HEK293 (cell line): ENCODE results near the gene RPS6KA4.
A peak's percentile ranks its signal among the peaks of the same experiment; 100 is the strongest.

ENCODE experiments used
- GLIS1 ChIP-seq: fragments of 450-650 bp; formaldehyde crosslinking; IDR thresholded peaks from 2 replicates; pipeline ENCODE4 v1.5.1; 2016; ENCODE audit warnings: missing biosample characterization, missing genetic modification characterization
- GLIS2 ChIP-seq: fragments of 450-650 bp; formaldehyde crosslinking; IDR thresholded peaks from 2 replicates; pipeline ENCODE4 v1.5.1; 2016; ENCODE audit warnings: missing biosample characterization, missing genetic modification characterization
- KLF16 ChIP-seq: fragments of 450-650 bp; formaldehyde crosslinking; IDR thresholded peaks from 2 replicates; pipeline ENCODE4 v1.5.1; 2017; ENCODE audit warnings: missing biosample characterization, missing genetic modification characterization
- KLF9 ChIP-seq: fragments of 450-650 bp; formaldehyde crosslinking; IDR thresholded peaks from 2 replicates; pipeline ENCODE4 v1.5.1; 2016; ENCODE audit warnings: missing biosample characterization, missing genetic modification characterization, low read depth
- MEIS1 ChIP-seq: sonication (generic); formaldehyde crosslinking; IDR thresholded peaks from 2 replicates; pipeline ENCODE4 v1.8.1; 2022; ENCODE audit warnings: missing genetic modification reagents, mild to moderate bottlenecking, borderline replicate concordance
- MYNN ChIP-seq: fragments of 450-650 bp; formaldehyde crosslinking; IDR thresholded peaks from 2 replicates; pipeline ENCODE4 v1.5.1; 2016; ENCODE audit warnings: missing biosample characterization, missing genetic modification characterization, borderline replicate concordance
- SP3 ChIP-seq: fragments of 450-650 bp; formaldehyde crosslinking; IDR thresholded peaks from 2 replicates; pipeline ENCODE4 v1.5.1; 2016; ENCODE audit warnings: missing biosample characterization, missing genetic modification characterization
- YY2 ChIP-seq: fragments of 450-650 bp; formaldehyde crosslinking; IDR thresholded peaks from 2 replicates; pipeline ENCODE4 v1.5.1; 2016; ENCODE audit warnings: missing biosample characterization, missing genetic modification characterization
- ZBTB21 ChIP-seq: fragments of 450-650 bp; formaldehyde crosslinking; IDR thresholded peaks from 2 replicates; pipeline ENCODE4 v1.5.1; 2017; ENCODE audit warnings: missing biosample characterization, missing genetic modification characterization
- ZBTB48 ChIP-seq: fragments of 450-650 bp; formaldehyde crosslinking; IDR thresholded peaks from 2 replicates; pipeline ENCODE4 v1.5.1; 2016; ENCODE audit warnings: missing biosample characterization, missing genetic modification characterization
- ZEB2 ChIP-seq: fragments of 450-650 bp; formaldehyde crosslinking; IDR thresholded peaks from 2 replicates; pipeline ENCODE4 v1.5.1; 2016; ENCODE audit warnings: missing biosample characterization, missing genetic modification characterization
- ZFHX2 ChIP-seq: fragments of 450-650 bp; formaldehyde crosslinking; conservative IDR thresholded peaks from 2 replicates; pipeline ENCODE4 v1.5.1; 2016; ENCODE audit warnings: missing biosample characterization, missing genetic modification characterization
- ZFP69B ChIP-seq: fragments of 450-650 bp; formaldehyde crosslinking; IDR thresholded peaks from 2 replicates; pipeline ENCODE4 v1.5.1; 2016; ENCODE audit warnings: missing biosample characterization, missing genetic modification characterization
- ZNF112 ChIP-seq: fragments of 450-650 bp; formaldehyde crosslinking; IDR thresholded peaks from 2 replicates; pipeline ENCODE4 v1.5.0; 2017; ENCODE audit warnings: missing biosample characterization, missing genetic modification characterization
- ZNF2 ChIP-seq: fragments of 450-650 bp; formaldehyde crosslinking; IDR thresholded peaks from 2 replicates; pipeline ENCODE4 v1.5.1; 2016; ENCODE audit warnings: missing biosample characterization, missing genetic modification characterization
- ZNF394 ChIP-seq: fragments of 450-650 bp; formaldehyde crosslinking; IDR thresholded peaks from 2 replicates; pipeline ENCODE4 v1.5.1; 2016; ENCODE audit warnings: missing biosample characterization, missing genetic modification characterization, mild to moderate bottlenecking, moderate library complexity, borderline replicate concordance
- ZNF416 ChIP-seq: fragments of 450-650 bp; formaldehyde crosslinking; IDR thresholded peaks from 2 replicates; pipeline ENCODE4 v1.5.1; 2016; ENCODE audit warnings: missing biosample characterization, missing genetic modification characterization
- ZNF433 ChIP-seq: fragments of 450-650 bp; formaldehyde crosslinking; IDR thresholded peaks from 2 replicates; pipeline ENCODE4 v1.5.1; 2016; ENCODE audit warnings: missing biosample characterization, missing genetic modification characterization, low read depth
- ZNF530 ChIP-seq: fragments of 450-650 bp; formaldehyde crosslinking; IDR thresholded peaks from 2 replicates; pipeline ENCODE4 v1.5.1; 2016; ENCODE audit warnings: low read depth, missing biosample characterization, missing genetic modification characterization
- ZNF561 ChIP-seq: fragments of 450-650 bp; IDR thresholded peaks from 2 replicates; pipeline ENCODE4 v1.5.1; 2018; ENCODE audit warnings: missing biosample characterization, missing genetic modification characterization, borderline replicate concordance
- TF ChIP-seq, protein P1 (sequence below): IDR thresholded peaks from 2 replicates; pipeline ENCODE4 v1.6.1; 2011; ENCODE audit warnings: mild to moderate bottlenecking, low read depth, low read length, borderline replicate concordance
- TF ChIP-seq, protein P2 (sequence below): fragments of 450-650 bp; formaldehyde crosslinking; conservative IDR thresholded peaks from 2 replicates; pipeline ENCODE4 v1.5.1; 2016; ENCODE audit warnings: low read depth, missing biosample characterization, missing genetic modification characterization
- TF ChIP-seq, protein P3 (sequence below): fragments of 450-650 bp; formaldehyde crosslinking; IDR thresholded peaks from 2 replicates; pipeline ENCODE4 v1.5.1; 2016; ENCODE audit warnings: missing biosample characterization, missing genetic modification characterization
- TF ChIP-seq, protein P4 (sequence below): fragments of 450-650 bp; formaldehyde crosslinking; conservative IDR thresholded peaks from 2 replicates; pipeline ENCODE4 v1.5.1; 2016; ENCODE audit warnings: low read depth, missing biosample characterization, missing genetic modification characterization
- TF ChIP-seq, protein P5 (sequence below): fragments of 450-650 bp; formaldehyde crosslinking; IDR thresholded peaks from 2 replicates; pipeline ENCODE4 v1.5.1; 2016; ENCODE audit warnings: missing biosample characterization, missing genetic modification characterization, low read depth

RPS6KA4 gene

DNA sequence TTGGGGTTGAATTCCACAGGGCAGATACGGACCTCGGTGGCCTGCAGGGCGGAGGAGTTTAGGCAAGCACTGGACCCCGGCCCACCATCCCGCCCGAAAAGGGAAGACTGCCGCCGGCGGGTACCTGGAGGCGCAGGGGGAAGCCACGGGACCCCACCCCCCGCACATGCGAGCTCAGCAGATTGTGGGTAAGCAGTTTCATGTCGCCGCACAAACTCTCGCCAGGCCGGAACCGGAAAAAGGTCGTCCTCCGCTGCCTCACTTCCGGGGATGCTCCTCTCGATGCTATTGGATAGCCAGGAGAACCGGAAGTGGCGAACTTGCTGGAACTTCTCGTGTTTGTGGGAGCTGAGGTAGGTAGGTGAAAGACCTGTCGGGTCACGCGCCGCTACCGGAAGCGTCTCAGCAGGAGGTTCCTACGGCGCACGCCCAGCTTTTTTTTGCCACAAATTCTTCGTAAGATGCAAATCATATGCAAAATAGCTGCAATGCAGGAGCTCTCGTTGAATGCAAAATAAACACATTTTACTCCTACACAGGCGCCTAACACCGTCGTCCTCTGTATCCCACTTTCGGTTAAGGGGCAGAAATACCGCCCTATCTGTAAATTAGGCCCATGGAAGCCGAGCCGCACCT, 41.5 kb upstream of the RPS6KA4 start, which contains the start of gene TRMT112 (continued):
- no peak for TF ChIP-seq ZNF530
- TF ChIP-seq ZFHX2 (tag by site-specific recombination), result peak; percentile 28
- TF ChIP-seq, protein P1, sequence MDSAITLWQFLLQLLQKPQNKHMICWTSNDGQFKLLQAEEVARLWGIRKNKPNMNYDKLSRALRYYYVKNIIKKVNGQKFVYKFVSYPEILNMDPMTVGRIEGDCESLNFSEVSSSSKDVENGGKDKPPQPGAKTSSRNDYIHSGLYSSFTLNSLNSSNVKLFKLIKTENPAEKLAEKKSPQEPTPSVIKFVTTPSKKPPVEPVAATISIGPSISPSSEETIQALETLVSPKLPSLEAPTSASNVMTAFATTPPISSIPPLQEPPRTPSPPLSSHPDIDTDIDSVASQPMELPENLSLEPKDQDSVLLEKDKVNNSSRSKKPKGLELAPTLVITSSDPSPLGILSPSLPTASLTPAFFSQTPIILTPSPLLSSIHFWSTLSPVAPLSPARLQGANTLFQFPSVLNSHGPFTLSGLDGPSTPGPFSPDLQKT, result peak; percentile 95
- TF ChIP-seq ZNF394, result peak; percentile 82; the same call in 1 of the 2 replicates
- peak; percentile 36 for TF ChIP-seq GLIS1
- TF ChIP-seq, protein P2, sequence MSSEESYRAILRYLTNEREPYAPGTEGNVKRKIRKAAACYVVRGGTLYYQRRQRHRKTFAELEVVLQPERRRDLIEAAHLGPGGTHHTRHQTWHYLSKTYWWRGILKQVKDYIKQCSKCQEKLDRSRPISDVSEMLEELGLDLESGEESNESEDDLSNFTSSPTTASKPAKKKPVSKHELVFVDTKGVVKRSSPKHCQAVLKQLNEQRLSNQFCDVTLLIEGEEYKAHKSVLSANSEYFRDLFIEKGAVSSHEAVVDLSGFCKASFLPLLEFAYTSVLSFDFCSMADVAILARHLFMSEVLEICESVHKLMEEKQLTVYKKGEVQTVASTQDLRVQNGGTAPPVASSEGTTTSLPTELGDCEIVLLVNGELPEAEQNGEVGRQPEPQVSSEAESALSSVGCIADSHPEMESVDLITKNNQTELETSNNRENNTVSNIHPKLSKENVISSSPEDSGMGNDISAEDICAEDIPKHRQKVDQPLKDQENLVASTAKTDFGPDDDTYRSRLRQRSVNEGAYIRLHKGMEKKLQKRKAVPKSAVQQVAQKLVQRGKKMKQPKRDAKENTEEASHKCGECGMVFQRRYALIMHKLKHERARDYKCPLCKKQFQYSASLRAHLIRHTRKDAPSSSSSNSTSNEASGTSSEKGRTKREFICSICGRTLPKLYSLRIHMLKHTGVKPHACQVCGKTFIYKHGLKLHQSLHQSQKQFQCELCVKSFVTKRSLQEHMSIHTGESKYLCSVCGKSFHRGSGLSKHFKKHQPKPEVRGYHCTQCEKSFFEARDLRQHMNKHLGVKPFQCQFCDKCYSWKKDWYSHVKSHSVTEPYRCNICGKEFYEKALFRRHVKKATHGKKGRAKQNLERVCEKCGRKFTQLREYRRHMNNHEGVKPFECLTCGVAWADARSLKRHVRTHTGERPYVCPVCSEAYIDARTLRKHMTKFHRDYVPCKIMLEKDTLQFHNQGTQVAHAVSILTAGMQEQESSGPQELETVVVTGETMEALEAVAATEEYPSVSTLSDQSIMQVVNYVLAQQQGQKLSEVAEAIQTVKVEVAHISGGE (tag by site-specific recombination), result peak; percentile 93
- no peak for TF ChIP-seq ZBTB48 (tag by site-specific recombination)
- peak; percentile 63; the same call in 1 of the 2 replicates for TF ChIP-seq ZNF2
- peak; percentile 48; the same call in 1 of the 2 replicates for TF ChIP-seq SP3 (tag by site-specific recombination)
- TF ChIP-seq, protein P3, sequence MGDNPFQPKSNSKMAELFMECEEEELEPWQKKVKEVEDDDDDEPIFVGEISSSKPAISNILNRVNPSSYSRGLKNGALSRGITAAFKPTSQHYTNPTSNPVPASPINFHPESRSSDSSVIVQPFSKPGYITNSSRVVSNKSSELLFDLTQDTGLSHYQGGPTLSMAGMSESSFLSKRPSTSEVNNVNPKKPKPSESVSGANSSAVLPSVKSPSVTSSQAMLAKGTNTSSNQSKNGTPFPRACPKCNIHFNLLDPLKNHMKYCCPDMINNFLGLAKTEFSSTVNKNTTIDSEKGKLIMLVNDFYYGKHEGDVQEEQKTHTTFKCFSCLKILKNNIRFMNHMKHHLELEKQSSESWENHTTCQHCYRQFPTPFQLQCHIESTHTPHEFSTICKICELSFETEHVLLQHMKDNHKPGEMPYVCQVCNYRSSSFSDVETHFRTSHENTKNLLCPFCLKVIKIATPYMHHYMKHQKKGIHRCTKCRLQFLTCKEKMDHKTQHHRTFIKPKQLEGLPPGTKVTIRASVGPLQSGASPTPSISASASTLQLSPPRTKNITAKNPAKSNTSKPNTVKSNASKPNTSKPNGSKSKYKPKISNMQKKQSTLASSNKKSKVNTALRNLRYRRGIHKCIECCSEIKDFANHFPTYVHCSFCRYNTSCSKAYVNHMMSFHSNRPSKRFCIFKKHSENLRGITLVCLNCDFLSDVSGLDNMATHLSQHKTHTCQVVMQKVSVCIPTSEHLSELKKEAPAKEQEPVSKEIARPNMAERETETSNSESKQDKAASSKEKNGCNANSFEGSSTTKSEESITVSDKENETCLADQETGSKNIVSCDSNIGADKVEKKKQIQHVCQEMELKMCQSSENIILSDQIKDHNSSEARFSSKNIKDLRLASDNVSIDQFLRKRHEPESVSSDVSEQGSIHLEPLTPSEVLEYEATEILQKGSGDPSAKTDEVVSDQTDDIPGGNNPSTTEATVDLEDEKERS (tag by site-specific recombination), result no peak
- TF ChIP-seq KLF16 (tag by site-specific recombination), result peak; percentile 65; the same call in 1 of the 2 replicates
- TF ChIP-seq, protein P4, sequence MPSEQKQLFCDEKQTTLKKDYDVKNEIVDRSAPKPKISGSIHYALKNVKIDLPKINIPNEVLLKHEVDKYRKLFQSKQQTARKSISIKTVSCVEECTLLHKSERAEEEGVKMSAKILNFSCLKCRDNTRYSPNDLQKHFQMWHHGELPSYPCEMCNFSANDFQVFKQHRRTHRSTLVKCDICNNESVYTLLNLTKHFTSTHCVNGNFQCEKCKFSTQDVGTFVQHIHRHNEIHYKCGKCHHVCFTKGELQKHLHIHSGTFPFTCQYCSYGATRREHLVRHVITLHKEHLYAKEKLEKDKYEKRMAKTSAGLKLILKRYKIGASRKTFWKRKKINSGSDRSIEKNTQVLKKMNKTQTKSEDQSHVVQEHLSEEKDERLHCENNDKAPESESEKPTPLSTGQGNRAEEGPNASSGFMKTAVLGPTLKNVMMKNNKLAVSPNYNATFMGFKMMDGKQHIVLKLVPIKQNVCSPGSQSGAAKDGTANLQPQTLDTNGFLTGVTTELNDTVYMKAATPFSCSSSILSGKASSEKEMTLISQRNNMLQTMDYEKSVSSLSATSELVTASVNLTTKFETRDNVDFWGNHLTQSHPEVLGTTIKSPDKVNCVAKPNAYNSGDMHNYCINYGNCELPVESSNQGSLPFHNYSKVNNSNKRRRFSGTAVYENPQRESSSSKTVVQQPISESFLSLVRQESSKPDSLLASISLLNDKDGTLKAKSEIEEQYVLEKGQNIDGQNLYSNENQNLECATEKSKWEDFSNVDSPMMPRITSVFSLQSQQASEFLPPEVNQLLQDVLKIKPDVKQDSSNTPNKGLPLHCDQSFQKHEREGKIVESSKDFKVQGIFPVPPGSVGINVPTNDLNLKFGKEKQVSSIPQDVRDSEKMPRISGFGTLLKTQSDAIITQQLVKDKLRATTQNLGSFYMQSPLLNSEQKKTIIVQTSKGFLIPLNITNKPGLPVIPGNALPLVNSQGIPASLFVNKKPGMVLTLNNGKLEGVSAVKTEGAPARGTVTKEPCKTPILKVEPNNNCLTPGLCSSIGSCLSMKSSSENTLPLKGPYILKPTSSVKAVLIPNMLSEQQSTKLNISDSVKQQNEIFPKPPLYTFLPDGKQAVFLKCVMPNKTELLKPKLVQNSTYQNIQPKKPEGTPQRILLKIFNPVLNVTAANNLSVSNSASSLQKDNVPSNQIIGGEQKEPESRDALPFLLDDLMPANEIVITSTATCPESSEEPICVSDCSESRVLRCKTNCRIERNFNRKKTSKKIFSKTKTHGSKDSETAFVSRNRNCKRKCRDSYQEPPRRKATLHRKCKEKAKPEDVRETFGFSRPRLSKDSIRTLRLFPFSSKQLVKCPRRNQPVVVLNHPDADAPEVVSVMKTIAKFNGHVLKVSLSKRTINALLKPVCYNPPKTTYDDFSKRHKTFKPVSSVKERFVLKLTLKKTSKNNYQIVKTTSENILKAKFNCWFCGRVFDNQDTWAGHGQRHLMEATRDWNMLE (tag by site-specific recombination), result peak; percentile 87
- no peak for TF ChIP-seq ZNF112 (tag by site-specific recombination)
- TF ChIP-seq, protein P5, sequence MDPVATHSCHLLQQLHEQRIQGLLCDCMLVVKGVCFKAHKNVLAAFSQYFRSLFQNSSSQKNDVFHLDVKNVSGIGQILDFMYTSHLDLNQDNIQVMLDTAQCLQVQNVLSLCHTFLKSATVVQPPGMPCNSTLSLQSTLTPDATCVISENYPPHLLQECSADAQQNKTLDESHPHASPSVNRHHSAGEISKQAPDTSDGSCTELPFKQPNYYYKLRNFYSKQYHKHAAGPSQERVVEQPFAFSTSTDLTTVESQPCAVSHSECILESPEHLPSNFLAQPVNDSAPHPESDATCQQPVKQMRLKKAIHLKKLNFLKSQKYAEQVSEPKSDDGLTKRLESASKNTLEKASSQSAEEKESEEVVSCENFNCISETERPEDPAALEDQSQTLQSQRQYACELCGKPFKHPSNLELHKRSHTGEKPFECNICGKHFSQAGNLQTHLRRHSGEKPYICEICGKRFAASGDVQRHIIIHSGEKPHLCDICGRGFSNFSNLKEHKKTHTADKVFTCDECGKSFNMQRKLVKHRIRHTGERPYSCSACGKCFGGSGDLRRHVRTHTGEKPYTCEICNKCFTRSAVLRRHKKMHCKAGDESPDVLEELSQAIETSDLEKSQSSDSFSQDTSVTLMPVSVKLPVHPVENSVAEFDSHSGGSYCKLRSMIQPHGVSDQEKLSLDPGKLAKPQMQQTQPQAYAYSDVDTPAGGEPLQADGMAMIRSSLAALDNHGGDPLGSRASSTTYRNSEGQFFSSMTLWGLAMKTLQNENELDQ, result no peak
- no peak for TF ChIP-seq MYNN (tag by site-specific recombination)
- peak; percentile 65 for TF ChIP-seq ZEB2 (tag by site-specific recombination)
- peak; percentile 53; the same call in 1 of the 2 replicates for TF ChIP-seq ZBTB21 (tag by site-specific recombination)
- peak; percentile 50; the same call in 1 of the 2 replicates for TF ChIP-seq GLIS2 (tag by site-specific recombination)
- peak; percentile 43; the same call in 1 of the 2 replicates for TF ChIP-seq ZNF561 (tag by site-specific recombination)
- no peak for TF ChIP-seq ZNF416
- TF ChIP-seq MEIS1 (CRISPR knock-in tag), result no peak
- TF ChIP-seq KLF9 (tag by site-specific recombination), result peak; percentile 66
- no peak for TF ChIP-seq YY2 (tag by site-specific recombination)
- no peak for TF ChIP-seq ZNF433 (tag by site-specific recombination)
- no peak for TF ChIP-seq ZFP69B
